Tibial nerve (tissue), 3 donors: ENCODE results near the gene ANO8.

Source experiments
- CTCF ChIP-seq, 5 experiments: fragments of 200-600 bp in 3 of 5; fragments of 450-650 bp in 2 of 5; sonication (generic) in 3 of 5; IDR thresholded peaks; one replicate each; pipeline ENCODE4 v1.5.1; 2016 to 2019; ENCODE audit warnings: antibody characterized with exemption in 5 of 5, mild to moderate bottlenecking in 3 of 5, moderate library complexity in 2 of 5
- POLR2A ChIP-seq, 2 donors: fragments of 450-650 bp; IDR thresholded peaks; one replicate each; pipeline ENCODE4 v1.6.1; 2017; ENCODE audit warnings: antibody characterized with exemption in 2 of 2, mild to moderate bottlenecking in 2 of 2, moderate library complexity in 2 of 2

GRCh38 chr19:17357078-17357666, 22.5 kb upstream of the ANO8 start:
- TF ChIP-seq CTCF (IDR thresholded peaks at IDR 0.05) (no peak), POLR2A (IDR thresholded peaks at IDR 0.05) (no peak)
